Ovary (tissue), 9 donors: ENCODE measurements around the gene USF1. TPM values are rescaled to one million over a fixed set of nuclear protein-coding genes. Genes with fewer than 3 reads are reported as not detected.

ENCODE experiments used
- DNase-seq, 5 donors: peaks; one replicate each; pipeline ENCODE4 v3.0.0-alpha.2; 2019 to 2020
- H3K27ac ChIP-seq, 2 donors: fragments of 200-600 bp; one replicate each; pipeline versions ENCODE4 v1.5.1 to v1.8.0; 2019 to 2022
- H3K27me3 ChIP-seq: fragments of 200-600 bp; one replicate; pipeline ENCODE4 v1.8.0; 2022
- H3K36me3 ChIP-seq: fragments of 200-600 bp; sonication (generic); one replicate; pipeline ENCODE4 v1.5.1; 2019
- H3K4me1 ChIP-seq: one replicate; pipeline ENCODE4 v1.8.1; 2013; ENCODE audit warnings: mild to moderate bottlenecking, moderate library complexity; ENCODE audit not compliant: insufficient read depth
- H3K4me3 ChIP-seq: fragments of 200-600 bp; sonication (generic); one replicate; pipeline ENCODE4 v1.5.1; 2017
- H3K9me3 ChIP-seq, 2 donors: fragments of 200-600 bp in 1 of 2; sonication (generic) in 1 of 2; one replicate each; pipeline versions ENCODE4 v1.5.1 to v1.8.1; 2013 to 2019; ENCODE audit warnings: mild to moderate bottlenecking in 1 of 2, moderate library complexity in 1 of 2
- CTCF ChIP-seq, 3 donors: fragments of 450-650 bp in 2 of 3; fragments of 200-600 bp in 1 of 3; IDR thresholded peaks; one replicate each; pipeline versions ENCODE4 v1.5.1 to v1.8.0; 2016 to 2022; ENCODE audit warnings: antibody characterized with exemption in 3 of 3, mild to moderate bottlenecking in 1 of 3
- EP300 ChIP-seq: sonication (generic); formaldehyde crosslinking; IDR thresholded peaks from one replicate; pipeline ENCODE4 v1.6.1; 2017; ENCODE audit warnings: antibody characterized with exemption
- POLR2A ChIP-seq: fragments of 450-650 bp; IDR thresholded peaks from one replicate; pipeline ENCODE4 v1.6.1; 2017; ENCODE audit warnings: antibody characterized with exemption, mild to moderate bottlenecking, moderate library complexity
- WGBS, 3 donors: extraction: QIAGEN DNeasy Blood & Tissue Kit in 1 of 3; methylation state at CpG; one replicate each; pipeline versions ENCODE4 v1.1.5 to v1.1.7; 2013 to 2017; 5-methylcytosine and 5-hydroxymethylcytosine counted together
- intact Hi-C, 4 donors: fragments of 100-400 bp; cut with DNase I; formaldehyde crosslinking; loops; one replicate each; pipeline versions ENCODE4 v1.11.0 to v1.15.1; 2022 to 2023
- polyA plus RNA-seq, 2 donors: library from polyadenylated mRNA; stranded (reverse); fragments of 200-250 nt in 1 of 2; fragments of 350-450 nt in 1 of 2; fragmentation: Illumina TruSeq in 1 of 2; extraction: RNeasy Lipid Tissue Mini Kit (QIAGEN cat#74804) in 1 of 2; gene quantifications; one replicate each; pipeline ENCODE4 v1.2.3, GENCODE V29; 2013 to 2014
- total RNA-seq, 7 donors: library from RNA; depleted of rRNA in 2 of 7; stranded (reverse); fragments of >200 nt in 2 of 7; fragmentation: NEBNext Ultra II Directional in 3 of 7; extraction: Animal tissue kit (Norgen Biotek cat#: 25700) in 3 of 7; gene quantifications; one replicate each; pipeline versions ENCODE4 v1.1.0 to v1.2.4, GENCODE V29; 2016 to 2023
- donor health status: DM: no; HTN: no; CAD: no; lungs with moderate emphysema.
- donor health status: DM: no; HTN: no; CAD: no.
- donor health status: Bipolar disorder and iron deficiency.
- donor health status: DM: yes; HTN: yes; CAD: no.
- donor health status: DM: no; HTN: no; CAD: no.
- donor health status: DM: yes; HTN: yes; CAD: no.

The USF1 gene
- total and polyA plus RNA-seq, 9 donors: 28.1 to 54.8 (median 44.0) TPM

GRCh38 chr1:161039154-161039545 is 6.6 kb downstream of the USF1 start:
- H3K4me3 ChIP-seq: peak overlapping the region; percentile 58
- no peaks in the 10 kb centered on the region for H3K9me3 ChIP-seq
- H3K27ac ChIP-seq: no peak overlapping the region
- H3K36me3 ChIP-seq: no peaks in the 10 kb centered on the region
- H3K4me1 ChIP-seq: peaks cover 2% of the 10 kb centered on the region
- no peak for DNase-seq
- H3K27me3 ChIP-seq: no peaks in the 10 kb centered on the region
- intact Hi-C loops: no loop called here
- TF ChIP-seq POLR2A: no peak
- WGBS, 3 donors: 6 to 17% (median 12%) methylated on average over 3 of the region's 3 CpGs

GRCh38 chr1:161038523-161039153 is 7.1 kb downstream of the USF1 start, which contains the start of gene TSTD1:
TSS of gene TSTD1 (minus strand) at chr1:161038964. CDS start at chr1:161038889, 75 bp downstream.
- WGBS, 3 donors: 7 to 16% (median 12%) methylated on average over 45 to 54 of the region's 54 CpGs
- Histone ChIP-seq H3K9me3 (no peaks in the 10 kb centered on the region), H3K4me3 (peak within 1 kb of the TSS; percentile 58), H3K27ac (peak within 1 kb of the TSS in 1 of 2 donors; percentile 16), H3K4me1 (no peaks in the 10 kb centered on the region), H3K27me3 (no peaks in the 10 kb centered on the region), H3K36me3 (no peaks in the 10 kb centered on the region)
- intact Hi-C loops: no loop called here
- no peak for TF ChIP-seq EP300
- no peak for TF ChIP-seq POLR2A
- TF ChIP-seq CTCF (IDR thresholded peaks at IDR 0.05): no peak
- DNase-seq: peak; percentile 57 to 78 (median 66)

- TF ChIP-seq CTCF (IDR thresholded peaks at IDR 0.05) (no peak), POLR2A (no peak), EP300 (no peak)
- H3K4me3 ChIP-seq: peak overlapping the region; percentile 58
- no peaks in the 10 kb centered on the region for H3K36me3 ChIP-seq
- intact Hi-C loops: no loop called here
- DNase-seq: peak in 2 of 5 donors; percentile 22 to 48
- H3K4me1 ChIP-seq: no peaks in the 10 kb centered on the region
- H3K27ac ChIP-seq: peak overlapping the region in 1 of 2 donors; percentile 16
- no peaks in the 10 kb centered on the region for H3K9me3 ChIP-seq
- no peaks in the 10 kb centered on the region for H3K27me3 ChIP-seq
- WGBS, 3 donors: 41 to 55% (median 42%) methylated on average over 21 of the region's 21 CpGs
Observed at GRCh38 chr1:161037661-161038522, 7.9 kb downstream of the USF1 start.

- intact Hi-C loops: no loop called here
- Histone ChIP-seq H3K36me3 (no peaks in the 10 kb centered on the region), H3K27me3 (no peaks in the 10 kb centered on the region), H3K9me3 (no peaks in the 10 kb centered on the region), H3K27ac (no peak overlapping the region), H3K4me1 (no peaks in the 10 kb centered on the region), H3K4me3 (no peak overlapping the region)
- DNase-seq: no peak
- TF ChIP-seq EP300 (no peak), POLR2A (no peak), CTCF (IDR thresholded peaks at IDR 0.05) (no peak)
- WGBS, 3 donors: 93 to 99% (median 96%) methylated on average over 3 of the region's 3 CpGs
Observed at GRCh38 chr1:161033751-161034150, 12.0 kb downstream of the USF1 start.
